ENCODE data around the gene SLC29A3. TPM values are rescaled to one million over a fixed set of nuclear protein-coding genes. Genes with fewer than 3 reads are reported as not detected.

Gene SLC29A3
- total and polyA plus RNA-seq, 4 experiments from 2014 or later = 7.0 to 9.1 (median 8.2) TPM

GRCh38 chr10:71309919-71310318 lies 9.1 kb upstream of the SLC29A3 start:
- ChIA-PET CTCF (ENCODE audit: partially characterized antibody) (interaction anchor here (0.8 to 1.2 kb wide), 4 partner anchors 10 to 501 kb away, joined by 3 to 4 read pairs (median 4); no protein-coding TSS in a partner anchor), POLR2A (ENCODE audit: partially characterized antibody) (no interaction called here)
- H3K36me3 Mint-ChIP-seq = no peaks in the 10 kb centered on the region
- H3K27me3 ChIP-seq (ENCODE audit: insufficient read depth, low read length) = no peaks in the 10 kb centered on the region
- no peaks in the 10 kb centered on the region for H3K36me3 ChIP-seq (ENCODE audit: insufficient read depth, low read length)
- H3K27ac Mint-ChIP-seq = no peak overlapping the region
- peaks cover 0 to 5% (median 3%) of the 10 kb centered on the region in 4 donors for H3K4me1 Mint-ChIP-seq
- H3K4me1 ChIP-seq (ENCODE audit: insufficient read depth, low read length) = peaks cover 5% of the 10 kb centered on the region
- H3K9me3 Mint-ChIP-seq = no peaks in the 10 kb centered on the region
- no peak overlapping the region for H3K4me3 Mint-ChIP-seq
- DNase-seq = no peak
- H3K27ac ChIP-seq (ENCODE audit: low read depth, low read length) = no peak overlapping the region
- no peaks in the 10 kb centered on the region for H3K9me3 ChIP-seq (ENCODE audit: control insufficient read depth in 1 of 2, low read length in 2 of 2)
- intact Hi-C loops (cut with micrococcal nuclease) = no loop called here
- peaks cover 4 to 7% of the 10 kb centered on the region in 2 donors for H3K27me3 Mint-ChIP-seq
- H3K4me3 ChIP-seq (ENCODE audit: low read length in 2 of 2) = no peak overlapping the region

DNA sequence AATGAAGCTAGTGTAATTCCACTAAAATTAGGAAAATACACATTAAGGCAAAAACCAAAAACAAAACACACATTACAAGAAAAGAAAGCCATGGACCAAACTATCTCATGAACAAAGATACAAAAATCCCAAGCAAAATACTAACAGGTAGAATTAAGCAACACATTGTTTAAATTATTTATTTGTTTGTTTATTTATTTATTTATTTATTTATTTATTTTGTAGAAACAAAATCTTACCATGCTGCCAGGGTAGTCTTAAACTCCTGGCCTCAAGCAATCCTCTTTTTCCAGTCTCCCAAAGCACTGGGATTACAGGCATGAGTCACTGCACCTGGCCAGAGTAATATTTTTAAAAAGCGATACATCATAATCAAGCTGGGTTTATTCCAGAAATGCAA lies 6.8 kb upstream of the SLC29A3 start:
- Mint-ChIP-seq H3K36me3 (no peaks in the 10 kb centered on the region), H3K9me3 (no peaks in the 10 kb centered on the region), H3K4me3 (no peak overlapping the region), H3K4me1 (peaks cover 0 to 5% (median 3%) of the 10 kb centered on the region in 4 donors), H3K27me3 (peaks cover 4 to 7% of the 10 kb centered on the region in 2 donors), H3K27ac (no peak overlapping the region)
- intact Hi-C loops (cut with micrococcal nuclease) = no loop called here
- Histone ChIP-seq H3K9me3 (ENCODE audit: control insufficient read depth in 1 of 2, low read length in 2 of 2) (no peaks in the 10 kb centered on the region), H3K4me1 (ENCODE audit: insufficient read depth, low read length) (peaks cover 5% of the 10 kb centered on the region), H3K4me3 (ENCODE audit: low read length in 2 of 2) (no peak overlapping the region), H3K27me3 (ENCODE audit: insufficient read depth, low read length) (no peaks in the 10 kb centered on the region), H3K36me3 (ENCODE audit: insufficient read depth, low read length) (no peaks in the 10 kb centered on the region), H3K27ac (ENCODE audit: low read depth, low read length) (no peak overlapping the region)
- DNase-seq = no peak
- POLR2A ChIA-PET (ENCODE audit: partially characterized antibody) = no interaction called here
- CTCF ChIA-PET (ENCODE audit: partially characterized antibody) = interaction anchor here (1.2 to 8.5 kb wide), 3 partner anchors 24 to 396 kb away, joined by 3 to 117 read pairs (median 7); no protein-coding TSS in a partner anchor

DNA sequence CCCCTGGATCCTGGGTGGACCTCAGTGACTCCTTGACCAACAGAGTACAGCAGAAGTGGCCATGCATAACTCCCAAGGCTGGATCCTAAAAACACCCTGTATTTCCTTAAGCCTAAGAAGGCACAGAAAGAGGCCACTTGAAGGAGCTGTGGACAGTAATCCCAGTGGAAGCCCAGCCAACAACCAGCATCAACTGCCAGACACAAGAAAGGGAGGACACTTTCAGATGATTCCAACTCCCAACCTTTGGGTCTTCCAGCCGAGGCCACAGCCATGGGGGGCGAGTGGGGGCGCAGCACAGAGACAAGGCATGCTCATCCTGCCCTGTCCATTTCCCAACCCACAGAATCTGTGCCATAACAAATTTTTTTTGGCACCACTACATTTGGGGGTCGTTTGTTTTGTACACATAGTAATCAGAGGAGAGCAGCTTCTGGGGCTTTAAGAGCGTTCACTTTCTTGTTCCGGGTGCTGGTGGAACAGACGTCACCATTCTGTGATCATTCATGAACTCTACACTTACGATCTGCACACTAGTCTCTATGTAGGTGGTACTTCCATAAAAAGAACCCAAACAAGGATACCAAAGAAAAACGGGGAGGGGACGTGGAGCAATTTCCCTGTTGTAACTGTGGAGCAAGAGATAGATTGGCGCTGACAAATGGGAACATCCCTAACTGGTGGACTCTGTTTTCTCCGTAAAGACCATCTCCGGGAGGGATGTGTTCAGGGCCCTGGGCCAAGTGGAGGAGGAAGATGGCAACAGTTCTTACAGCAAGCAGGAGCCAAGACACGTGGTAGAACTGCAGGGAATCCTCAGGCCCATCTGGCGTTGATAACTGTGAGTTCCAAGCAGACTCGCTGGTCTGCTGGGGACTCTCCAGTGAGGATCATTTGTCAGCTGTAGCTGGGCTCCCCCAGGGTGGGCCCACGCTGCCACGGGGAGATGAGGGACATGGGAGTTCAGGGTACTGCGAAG lies 6.0 kb upstream of the SLC29A3 start:
- Histone ChIP-seq H3K27ac (ENCODE audit: low read depth, low read length) (no peak overlapping the region), H3K4me3 (ENCODE audit: low read length in 2 of 2) (no peak overlapping the region), H3K27me3 (ENCODE audit: insufficient read depth, low read length) (no peaks in the 10 kb centered on the region), H3K4me1 (ENCODE audit: insufficient read depth, low read length) (peaks cover 5% of the 10 kb centered on the region), H3K9me3 (ENCODE audit: control insufficient read depth in 1 of 2, low read length in 2 of 2) (no peaks in the 10 kb centered on the region), H3K36me3 (ENCODE audit: insufficient read depth, low read length) (no peaks in the 10 kb centered on the region)
- Mint-ChIP-seq H3K4me3 (peak overlapping the region in 1 of 8 donors; percentile 24), H3K27me3 (peaks cover 4 to 7% of the 10 kb centered on the region in 2 donors), H3K9me3 (no peaks in the 10 kb centered on the region), H3K36me3 (no peaks in the 10 kb centered on the region), H3K27ac (peak overlapping the region in 1 of 7 donors; percentile 51), H3K4me1 (peaks cover 1 to 11% (median 6%) of the 10 kb centered on the region in 4 donors)
- no peak for DNase-seq
- POLR2A ChIA-PET (ENCODE audit: partially characterized antibody) = no interaction called here
- intact Hi-C loops (cut with micrococcal nuclease) = no loop called here
- CTCF ChIA-PET (ENCODE audit: partially characterized antibody) = interaction anchor here (0.7 to 8.5 kb wide), 17 partner anchors 9 to 583 kb away, joined by 3 to 117 read pairs (median 4); no protein-coding TSS in a partner anchor

DNA sequence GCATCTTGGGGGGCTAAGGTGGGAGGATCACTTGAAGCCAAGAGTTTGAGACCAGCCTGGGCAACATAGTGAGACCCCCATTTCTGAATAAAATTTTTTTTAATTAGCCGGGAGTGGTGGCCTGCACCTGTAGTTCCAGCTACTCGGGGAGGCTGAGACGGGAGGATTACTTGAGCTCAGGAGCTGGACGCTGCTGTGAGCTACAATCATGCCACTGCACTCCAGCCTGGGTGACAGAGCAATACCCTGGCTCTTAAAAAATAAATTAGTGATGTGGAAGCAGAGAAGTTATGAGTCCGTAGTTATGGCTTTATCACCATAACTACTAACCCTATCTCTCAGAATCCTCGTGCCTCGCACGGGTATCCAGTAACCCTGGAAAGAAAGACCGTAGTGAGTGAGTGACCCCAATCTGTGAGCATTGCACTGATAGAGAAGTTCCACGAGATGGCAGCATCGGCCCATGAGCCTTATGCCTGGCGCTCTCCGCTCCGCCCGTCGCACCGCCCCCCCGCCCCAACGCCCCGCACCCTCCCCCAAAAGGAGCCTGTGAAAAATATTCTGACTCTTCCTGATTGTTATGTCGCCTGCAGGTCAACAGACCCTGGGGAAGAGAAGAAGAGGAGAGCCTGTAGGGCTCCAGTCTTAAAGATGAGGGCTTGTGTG lies 4.9 kb upstream of the SLC29A3 start:
- intact Hi-C loops (cut with micrococcal nuclease) = loop anchor here (1.0 to 2.0 kb wide), 6 partner anchors 70 to 582 kb away; no protein-coding TSS in a partner anchor
- no peak overlapping the region for H3K4me3 ChIP-seq (ENCODE audit: low read length in 2 of 2)
- Mint-ChIP-seq H3K9me3 (no peaks in the 10 kb centered on the region), H3K4me3 (no peak overlapping the region), H3K36me3 (peaks cover 0 to 1% of the 10 kb centered on the region in 2 donors), H3K4me1 (peaks cover 6 to 18% (median 12%) of the 10 kb centered on the region in 4 donors), H3K27ac (no peak overlapping the region), H3K27me3 (peaks cover 4 to 7% of the 10 kb centered on the region in 2 donors)
- no peaks in the 10 kb centered on the region for H3K9me3 ChIP-seq (ENCODE audit: control insufficient read depth in 1 of 2, low read length in 2 of 2)
- H3K27ac ChIP-seq (ENCODE audit: low read depth, low read length) = no peak overlapping the region
- ChIA-PET CTCF (ENCODE audit: partially characterized antibody) (interaction anchor here (0.7 to 8.5 kb wide), 20 partner anchors 8 to 582 kb away, joined by 3 to 117 read pairs (median 4); no protein-coding TSS in a partner anchor), POLR2A (ENCODE audit: partially characterized antibody) (no interaction called here)
- peak; percentile 42 to 54 (median 48) for DNase-seq
- no peaks in the 10 kb centered on the region for H3K36me3 ChIP-seq (ENCODE audit: insufficient read depth, low read length)
- H3K4me1 ChIP-seq (ENCODE audit: insufficient read depth, low read length) = peaks cover 11% of the 10 kb centered on the region
- H3K27me3 ChIP-seq (ENCODE audit: insufficient read depth, low read length) = no peaks in the 10 kb centered on the region

DNA sequence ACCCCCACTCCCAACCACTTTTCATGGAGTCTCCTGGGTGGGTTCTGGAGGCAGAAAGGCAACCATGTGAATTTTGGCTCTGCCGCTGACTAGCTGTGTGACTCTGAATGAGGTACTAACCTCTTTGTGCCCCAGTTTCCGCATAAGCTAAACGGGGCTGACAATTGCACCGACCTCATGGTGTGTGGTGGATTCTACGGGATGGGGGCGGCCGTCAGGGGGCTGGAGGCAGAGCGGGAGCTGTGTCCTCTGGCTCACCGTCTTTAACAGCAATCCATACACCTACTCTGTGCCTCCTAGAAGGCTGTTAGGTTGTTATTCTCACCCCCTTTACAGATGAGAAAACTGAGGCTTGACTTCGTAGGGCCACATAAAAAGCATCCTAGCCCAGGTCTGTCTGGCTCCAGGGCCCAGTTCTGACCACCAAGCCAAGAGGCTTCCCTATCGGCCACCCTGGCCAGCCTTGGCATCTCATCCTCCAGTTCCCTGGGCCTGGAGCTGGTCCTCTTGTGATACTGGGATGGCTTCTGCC lies 4.3 kb upstream of the SLC29A3 start:
- DNase-seq = no peak
- Histone ChIP-seq H3K36me3 (ENCODE audit: insufficient read depth, low read length) (no peaks in the 10 kb centered on the region), H3K4me3 (ENCODE audit: low read length in 2 of 2) (no peak overlapping the region), H3K4me1 (ENCODE audit: insufficient read depth, low read length) (peaks cover 14% of the 10 kb centered on the region), H3K27ac (ENCODE audit: low read depth, low read length) (no peak overlapping the region), H3K27me3 (ENCODE audit: insufficient read depth, low read length) (no peaks in the 10 kb centered on the region), H3K9me3 (ENCODE audit: control insufficient read depth in 1 of 2, low read length in 2 of 2) (no peaks in the 10 kb centered on the region)
- Mint-ChIP-seq H3K27ac (no peak overlapping the region), H3K4me1 (peaks cover 9 to 24% (median 15%) of the 10 kb centered on the region in 4 donors), H3K9me3 (no peaks in the 10 kb centered on the region), H3K36me3 (peaks cover 0 to 5% of the 10 kb centered on the region in 2 donors), H3K4me3 (no peak overlapping the region), H3K27me3 (peaks cover under 1 to 4% of the 10 kb centered on the region in 2 donors)
- ChIA-PET POLR2A (ENCODE audit: partially characterized antibody) (no interaction called here), CTCF (ENCODE audit: partially characterized antibody) (interaction anchor here (0.7 to 8.5 kb wide), 23 partner anchors 9 to 581 kb away, joined by 3 to 117 read pairs (median 4); no protein-coding TSS in a partner anchor)
- intact Hi-C loops (cut with micrococcal nuclease) = loop anchor here (1.0 to 2.0 kb wide), 6 partner anchors 70 to 582 kb away; no protein-coding TSS in a partner anchor

DNA sequence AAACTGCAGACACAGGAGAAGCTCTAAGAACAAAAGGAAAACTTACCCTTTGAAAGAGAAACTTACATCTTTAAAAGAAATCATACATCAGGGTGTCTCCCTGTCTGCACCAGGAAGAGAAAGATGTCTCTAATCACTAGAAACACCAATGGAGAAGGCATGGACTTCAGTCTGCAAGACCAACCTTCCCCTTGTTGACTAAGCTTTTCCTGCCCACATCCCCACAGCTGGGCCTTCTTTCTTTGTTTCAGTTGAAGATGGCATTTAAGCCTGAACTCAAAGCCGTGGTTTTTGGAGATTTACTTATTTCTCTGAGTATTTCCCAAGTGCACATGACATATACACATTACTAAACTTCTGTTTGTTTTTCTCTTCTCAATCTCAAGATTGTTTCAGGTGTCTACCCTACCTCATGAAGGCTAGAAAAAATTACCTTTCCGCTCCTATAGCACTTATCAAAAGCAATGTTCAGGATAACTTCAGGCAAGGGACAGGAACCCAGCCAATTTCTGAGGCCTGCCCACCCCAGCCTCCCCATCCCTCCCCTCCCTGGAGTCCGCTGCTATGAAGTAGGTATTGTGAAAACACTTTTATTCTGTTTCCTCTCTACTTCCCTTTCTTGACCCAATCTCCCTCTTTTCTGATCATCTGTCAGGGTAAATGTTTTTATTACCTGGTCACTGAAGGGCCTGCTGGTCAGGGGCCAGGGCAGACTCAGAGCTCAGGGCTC lies 2.8 kb upstream of the SLC29A3 start:
- Histone ChIP-seq H3K9me3 (ENCODE audit: control insufficient read depth in 1 of 2, low read length in 2 of 2) (no peaks in the 10 kb centered on the region), H3K4me1 (ENCODE audit: insufficient read depth, low read length) (peaks cover 19% of the 10 kb centered on the region), H3K4me3 (ENCODE audit: low read length in 2 of 2) (no peak overlapping the region), H3K27ac (ENCODE audit: low read depth, low read length) (no peak overlapping the region), H3K27me3 (ENCODE audit: insufficient read depth, low read length) (no peaks in the 10 kb centered on the region), H3K36me3 (ENCODE audit: insufficient read depth, low read length) (no peaks in the 10 kb centered on the region)
- no peak overlapping the region for H3K27ac Mint-ChIP-seq
- DNase-seq = no peak
- H3K27me3 Mint-ChIP-seq = no peaks in the 10 kb centered on the region
- H3K4me1 Mint-ChIP-seq = peaks cover 9 to 35% (median 21%) of the 10 kb centered on the region in 4 donors
- intact Hi-C loops (cut with micrococcal nuclease) = no loop called here
- POLR2A ChIA-PET (ENCODE audit: partially characterized antibody) = no interaction called here
- CTCF ChIA-PET (ENCODE audit: partially characterized antibody) = interaction anchor here (1.5 to 8.5 kb wide), 13 partner anchors 19 to 580 kb away, joined by 3 to 117 read pairs (median 9); no protein-coding TSS in a partner anchor
- no peaks in the 10 kb centered on the region for H3K9me3 Mint-ChIP-seq
- peak overlapping the region in 1 of 8 donors; percentile 15 for H3K4me3 Mint-ChIP-seq
- peaks cover 0 to 5% of the 10 kb centered on the region in 2 donors for H3K36me3 Mint-ChIP-seq
